ENCODE results near the gene CNRIP1.

Gene CNRIP1

GRCh38 chr2:68293024-68293423 is 26.7 kb downstream of the CNRIP1 start:
- no peak for DNase-seq

- DNase-seq: peak in 1 of 51 donors; percentile 15
Observed at GRCh38 chr2:68292108-68292710, 27.5 kb downstream of the CNRIP1 start.

- DNase-seq: no peak
Observed at GRCh38 chr2:68291314-68291713, 28.4 kb downstream of the CNRIP1 start.

- no peak for DNase-seq
Observed at GRCh38 chr2:68290901-68291300, 28.8 kb downstream of the CNRIP1 start.

GRCh38 chr2:68287580-68288441 is 31.9 kb downstream of the CNRIP1 start:
- peak in 11 of 51 donors; percentile 7 to 35 (median 21) for DNase-seq

- peak in 9 of 51 donors; percentile 5 to 51 (median 26) for DNase-seq
Observed at GRCh38 chr2:68284896-68285295, 34.9 kb downstream of the CNRIP1 start.

- DNase-seq: no peak
Observed at GRCh38 chr2:68283419-68283812, 36.3 kb downstream of the CNRIP1 start.

- DNase-seq: peak in 3 of 51 donors; percentile 2 to 20 (median 11)
Observed at GRCh38 chr2:68282811-68283418, 36.8 kb downstream of the CNRIP1 start.

- no peak for DNase-seq
Observed at GRCh38 chr2:68280796-68281195, 39.0 kb downstream of the CNRIP1 start.

GRCh38 chr2:68280348-68280747 is 39.4 kb downstream of the CNRIP1 start:
- no peak for DNase-seq

- no peak for DNase-seq
Observed at GRCh38 chr2:68279691-68280090, 40.1 kb downstream of the CNRIP1 start.

- no peak for DNase-seq
Observed at GRCh38 chr2:68278169-68278568, 41.6 kb downstream of the CNRIP1 start.

- DNase-seq: no peak
Observed at GRCh38 chr2:68274022-68274421, 45.7 kb downstream of the CNRIP1 start.

- DNase-seq: peak in 2 of 51 donors; percentile 29 to 77
Observed at GRCh38 chr2:68272246-68272994, 47.3 kb downstream of the CNRIP1 start.

- DNase-seq: no peak
Observed at GRCh38 chr2:68266655-68267054, 53.1 kb downstream of the CNRIP1 start.

GRCh38 chr2:68263632-68264031 is 56.1 kb downstream of the CNRIP1 start:
- no peak for DNase-seq

- no peak for DNase-seq
Observed at GRCh38 chr2:68258851-68259250, 60.9 kb downstream of the CNRIP1 start.

- DNase-seq: peak in 1 of 51 donors; percentile 9
Observed at GRCh38 chr2:68256093-68256450, 63.7 kb downstream of the CNRIP1 start.

GRCh38 chr2:68253219-68254068 is 66.3 kb downstream of the CNRIP1 start:
- DNase-seq: peak in 2 of 51 donors; percentile 65 to 70

GRCh38 chr2:68252400-68253218 is 67.1 kb downstream of the CNRIP1 start, which contains the start of gene PPP3R1:
TSS of gene PPP3R1 (minus strand) at chr2:68252532. CDS start at chr2:68252127, 405 bp downstream.
- peak; percentile 73 to 98 (median 95) for DNase-seq
